Tibial nerve (tissue), 4 donors: ENCODE data around the gene NPHS2. TPM values are rescaled to one million over a fixed set of nuclear protein-coding genes. Genes with fewer than 3 reads are reported as not detected.

Source experiments
- DNase-seq, 2 donors: peaks; one replicate each; pipeline ENCODE4 v3.0.0-alpha.2; 2019; ENCODE audit warnings: low spot score in 2 of 2
- H3K27ac ChIP-seq, 4 donors: fragments of 200-600 bp; sonication (generic) in 3 of 4; one replicate each; pipeline ENCODE4 v1.5.1; 2017 to 2019; ENCODE audit warnings: mild to moderate bottlenecking in 1 of 4
- H3K27me3 ChIP-seq, 2 donors: fragments of 200-600 bp; sonication (generic) in 1 of 2; one replicate each; pipeline versions ENCODE4 v1.5.1 to v1.6.0; 2017 to 2019
- H3K36me3 ChIP-seq, 3 donors: fragments of 200-600 bp; sonication (generic); one replicate each; pipeline ENCODE4 v1.5.1; 2018 to 2019
- H3K4me1 ChIP-seq, 4 donors: fragments of 200-600 bp; sonication (generic) in 3 of 4; one replicate each; pipeline ENCODE4 v1.5.1; 2017 to 2019
- H3K4me3 ChIP-seq, 4 donors: fragments of 200-600 bp; sonication (generic) in 3 of 4; one replicate each; pipeline ENCODE4 v1.5.1; 2017 to 2019; ENCODE audit warnings: mild to moderate bottlenecking in 1 of 4, moderate library complexity in 1 of 4
- H3K9me3 ChIP-seq, 4 donors: fragments of 200-600 bp; sonication (generic) in 3 of 4; one replicate each; pipeline ENCODE4 v1.5.1; 2017 to 2019
- EP300 ChIP-seq, 2 donors: sonication (generic); formaldehyde crosslinking; IDR thresholded peaks; one replicate each; pipeline ENCODE4 v1.6.1; 2017; ENCODE audit warnings: antibody characterized with exemption in 2 of 2, mild to moderate bottlenecking in 1 of 2
- POLR2A ChIP-seq, 2 donors: fragments of 450-650 bp; IDR thresholded peaks; one replicate each; pipeline ENCODE4 v1.6.1; 2017; ENCODE audit warnings: antibody characterized with exemption in 2 of 2, mild to moderate bottlenecking in 2 of 2, moderate library complexity in 2 of 2
- WGBS, 2 donors: methylation state at CpG; one replicate each; pipeline ENCODE4 v1.1.5; 2018; 5-methylcytosine and 5-hydroxymethylcytosine counted together
- total RNA-seq, 4 donors: library from RNA; depleted of rRNA; stranded (reverse); fragments of >200 nt; gene quantifications; one replicate each; pipeline ENCODE4 v1.1.0, GENCODE V29; 2016
- TF ChIP-seq, protein P1 (sequence below), 5 experiments: fragments of 200-600 bp in 3 of 5; fragments of 450-650 bp in 2 of 5; sonication (generic) in 3 of 5; IDR thresholded peaks; one replicate each; pipeline ENCODE4 v1.5.1; 2016 to 2019; ENCODE audit warnings: antibody characterized with exemption in 5 of 5, mild to moderate bottlenecking in 3 of 5, moderate library complexity in 2 of 5

Gene NPHS2
- total RNA-seq, result not detected

GRCh38 chr1:179575497-179576314 lies at the start of gene NPHS2:
NPHS2 (minus strand) TSS chr1:179575948; CDS start chr1:179575864, 84 bp downstream.
- Histone ChIP-seq H3K9me3 (peaks cover 0 to 4% (median 0%) of the 10 kb centered on the region in 4 donors), H3K27ac (no peak within 1 kb of the TSS), H3K4me3 (peak within 1 kb of the TSS in 2 of 4 donors; percentile 9 to 31), H3K36me3 (no peaks in the 10 kb centered on the region), H3K27me3 (peaks cover 0 to 46% of the 10 kb centered on the region in 2 donors), H3K4me1 (peaks cover 0 to 16% (median 4%) of the 10 kb centered on the region in 4 donors)
- 5 to 8% methylated on average over 25 to 44 of the region's 77 CpGs for WGBS, 2 donors
- no peak for DNase-seq
- TF ChIP-seq, protein P1, sequence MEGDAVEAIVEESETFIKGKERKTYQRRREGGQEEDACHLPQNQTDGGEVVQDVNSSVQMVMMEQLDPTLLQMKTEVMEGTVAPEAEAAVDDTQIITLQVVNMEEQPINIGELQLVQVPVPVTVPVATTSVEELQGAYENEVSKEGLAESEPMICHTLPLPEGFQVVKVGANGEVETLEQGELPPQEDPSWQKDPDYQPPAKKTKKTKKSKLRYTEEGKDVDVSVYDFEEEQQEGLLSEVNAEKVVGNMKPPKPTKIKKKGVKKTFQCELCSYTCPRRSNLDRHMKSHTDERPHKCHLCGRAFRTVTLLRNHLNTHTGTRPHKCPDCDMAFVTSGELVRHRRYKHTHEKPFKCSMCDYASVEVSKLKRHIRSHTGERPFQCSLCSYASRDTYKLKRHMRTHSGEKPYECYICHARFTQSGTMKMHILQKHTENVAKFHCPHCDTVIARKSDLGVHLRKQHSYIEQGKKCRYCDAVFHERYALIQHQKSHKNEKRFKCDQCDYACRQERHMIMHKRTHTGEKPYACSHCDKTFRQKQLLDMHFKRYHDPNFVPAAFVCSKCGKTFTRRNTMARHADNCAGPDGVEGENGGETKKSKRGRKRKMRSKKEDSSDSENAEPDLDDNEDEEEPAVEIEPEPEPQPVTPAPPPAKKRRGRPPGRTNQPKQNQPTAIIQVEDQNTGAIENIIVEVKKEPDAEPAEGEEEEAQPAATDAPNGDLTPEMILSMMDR (IDR thresholded peaks at IDR 0.05), result no peak
- no peak for TF ChIP-seq POLR2A (IDR thresholded peaks at IDR 0.05)
- TF ChIP-seq EP300 (IDR thresholded peaks at IDR 0.05), result no peak

DNA sequence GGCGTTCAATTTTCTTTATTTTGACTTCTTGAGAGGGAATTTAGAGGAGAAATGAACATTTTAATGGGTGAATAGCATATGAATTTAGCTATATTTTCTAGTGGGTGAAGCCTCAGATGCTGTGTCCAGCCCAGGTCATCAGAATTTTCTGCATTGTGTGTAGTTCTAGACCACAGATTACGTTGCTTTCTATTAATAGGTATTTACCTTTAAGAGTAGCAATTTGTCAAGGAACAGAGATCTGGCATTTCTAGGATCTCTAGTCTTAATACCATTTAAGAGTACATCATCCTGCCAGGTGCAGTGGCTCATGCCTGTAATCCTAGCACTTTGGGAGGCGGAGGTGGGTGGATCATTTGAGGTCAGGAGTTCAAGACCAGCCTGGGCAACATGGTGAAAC lies 36.6 kb upstream of the NPHS2 start:
- TF ChIP-seq EP300 (IDR thresholded peaks at IDR 0.05) (no peak), POLR2A (IDR thresholded peaks at IDR 0.05) (no peak)
- TF ChIP-seq, protein P1 (IDR thresholded peaks at IDR 0.05), result no peak
- H3K9me3 ChIP-seq, result no peaks in the 10 kb centered on the region
- no peak overlapping the region for H3K4me3 ChIP-seq
- H3K27me3 ChIP-seq, result no peaks in the 10 kb centered on the region
- H3K36me3 ChIP-seq, result no peaks in the 10 kb centered on the region
- no peak overlapping the region for H3K27ac ChIP-seq
- no peak for DNase-seq
- 79 to 86% methylated on average over 3 of the region's 3 CpGs for WGBS, 2 donors
- no peaks in the 10 kb centered on the region for H3K4me1 ChIP-seq

GRCh38 chr1:179601093-179601492 lies 25.3 kb upstream of the NPHS2 start:
- Histone ChIP-seq H3K4me3 (no peak overlapping the region), H3K27ac (no peak overlapping the region)
- WGBS, 2 donors, result 78 to 94% methylated on average over 1 of the region's 1 CpG

DNA sequence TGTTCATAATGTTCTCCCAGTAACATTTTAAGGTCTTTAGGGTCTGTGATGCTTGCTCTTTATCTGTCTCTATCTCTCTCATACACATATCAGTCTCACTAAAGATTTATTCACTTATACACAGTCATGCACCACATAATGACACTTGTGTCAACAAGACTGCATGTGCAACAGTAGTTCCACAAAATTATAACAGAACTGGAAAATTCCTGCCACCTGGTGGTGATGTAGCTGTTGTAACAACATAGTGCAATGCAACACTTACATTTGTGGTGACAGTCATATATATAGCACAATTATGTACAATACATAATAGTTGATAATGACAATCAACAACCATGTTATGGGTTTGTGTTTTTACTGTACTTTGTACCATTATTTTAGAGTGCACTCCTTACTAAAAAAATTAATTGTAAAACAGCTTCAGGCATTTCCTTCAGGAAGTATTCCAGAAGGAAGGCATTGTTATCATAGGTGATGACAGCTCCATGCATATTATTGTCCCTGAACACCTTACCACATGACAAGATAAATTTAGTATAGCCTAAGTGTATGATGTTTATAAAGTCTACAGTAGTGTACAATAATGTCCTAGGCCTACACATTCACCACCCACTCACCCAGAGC lies 24.0 kb upstream of the NPHS2 start:
- peaks cover 0 to 6% (median 0%) of the 10 kb centered on the region in 4 donors for H3K9me3 ChIP-seq

More at GRCh38 chr1:179601093-179601492, 25.3 kb upstream of the NPHS2 start:
- TF ChIP-seq, protein P1 (IDR thresholded peaks at IDR 0.05), result no peak
- TF ChIP-seq EP300 (IDR thresholded peaks at IDR 0.05) (no peak), POLR2A (IDR thresholded peaks at IDR 0.05) (no peak)
- no peaks in the 10 kb centered on the region for H3K4me1 ChIP-seq
- H3K9me3 ChIP-seq, result peaks cover 0 to 6% (median 0%) of the 10 kb centered on the region in 4 donors
- no peaks in the 10 kb centered on the region for H3K36me3 ChIP-seq
- no peak for DNase-seq
- no peaks in the 10 kb centered on the region for H3K27me3 ChIP-seq

More for the DNA sequence above, 24.0 kb upstream of the NPHS2 start:
- no peak overlapping the region for H3K27ac ChIP-seq
- no peak overlapping the region for H3K4me3 ChIP-seq
- no peaks in the 10 kb centered on the region for H3K4me1 ChIP-seq
- no peaks in the 10 kb centered on the region for H3K36me3 ChIP-seq
- no peaks in the 10 kb centered on the region for H3K27me3 ChIP-seq
- TF ChIP-seq POLR2A (IDR thresholded peaks at IDR 0.05) (no peak), EP300 (IDR thresholded peaks at IDR 0.05) (no peak)
- TF ChIP-seq, protein P1 (IDR thresholded peaks at IDR 0.05), result peak in 2 of 5 experiments; percentile 14 to 18
- DNase-seq, result no peak
